NCI-H774 (cell line): Measurements from ENCODE around the gene CADM4.

Experiments used
- DNase-seq: peaks from one replicate; lab custom pipeline; 2025; lab: John Stamatoyannopoulos, UW

CADM4 gene

GRCh38 chr19:43582495-43582894 is 57.2 kb downstream of the CADM4 start:
- no peak for DNase-seq

- DNase-seq = no peak
These were observed 58.2 kb downstream of the CADM4 start for GRCh38 chr19:43581467-43581866.

- DNase-seq = no peak
These were observed 60.9 kb downstream of the CADM4 start for GRCh38 chr19:43578787-43579186.

GRCh38 chr19:43575955-43576878 is 63.4 kb downstream of the CADM4 start:
- no peak for DNase-seq

GRCh38 chr19:43575156-43575950 is 64.3 kb downstream of the CADM4 start, which contains the start of the genes PINLYP and XRCC1:
Gene PINLYP, plus strand, starts transcription at chr19:43575801. Its CDS starts 1,391 bp downstream, at chr19:43577192.
Gene XRCC1, minus strand, starts transcription at chr19:43575527. Its CDS starts 69 bp downstream, at chr19:43575458.
- peak; percentile 98 for DNase-seq

- no peak for DNase-seq
These were observed 65.1 kb downstream of the CADM4 start for GRCh38 chr19:43574424-43575155.
